Measurements from ENCODE around the gene KATNAL1.

GRCh38 chr13:30212256-30212655, 95.1 kb downstream of the KATNAL1 start:
- TF ChIP-seq, protein P1, sequence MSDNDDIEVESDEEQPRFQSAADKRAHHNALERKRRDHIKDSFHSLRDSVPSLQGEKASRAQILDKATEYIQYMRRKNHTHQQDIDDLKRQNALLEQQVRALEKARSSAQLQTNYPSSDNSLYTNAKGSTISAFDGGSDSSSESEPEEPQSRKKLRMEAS (CRISPR knock-in tag; IDR thresholded peaks at IDR 0.05), result no peak
- no peak for TF ChIP-seq JUN (CRISPR knock-in tag; IDR thresholded peaks at IDR 0.05)
- TF ChIP-seq, protein P2, sequence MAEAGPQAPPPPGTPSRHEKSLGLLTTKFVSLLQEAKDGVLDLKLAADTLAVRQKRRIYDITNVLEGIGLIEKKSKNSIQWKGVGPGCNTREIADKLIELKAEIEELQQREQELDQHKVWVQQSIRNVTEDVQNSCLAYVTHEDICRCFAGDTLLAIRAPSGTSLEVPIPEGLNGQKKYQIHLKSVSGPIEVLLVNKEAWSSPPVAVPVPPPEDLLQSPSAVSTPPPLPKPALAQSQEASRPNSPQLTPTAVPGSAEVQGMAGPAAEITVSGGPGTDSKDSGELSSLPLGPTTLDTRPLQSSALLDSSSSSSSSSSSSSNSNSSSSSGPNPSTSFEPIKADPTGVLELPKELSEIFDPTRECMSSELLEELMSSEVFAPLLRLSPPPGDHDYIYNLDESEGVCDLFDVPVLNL (CRISPR knock-in tag; IDR thresholded peaks at IDR 0.05; ENCODE audit: borderline replicate concordance, low read depth), result no peak
- TF ChIP-seq, protein P3, sequence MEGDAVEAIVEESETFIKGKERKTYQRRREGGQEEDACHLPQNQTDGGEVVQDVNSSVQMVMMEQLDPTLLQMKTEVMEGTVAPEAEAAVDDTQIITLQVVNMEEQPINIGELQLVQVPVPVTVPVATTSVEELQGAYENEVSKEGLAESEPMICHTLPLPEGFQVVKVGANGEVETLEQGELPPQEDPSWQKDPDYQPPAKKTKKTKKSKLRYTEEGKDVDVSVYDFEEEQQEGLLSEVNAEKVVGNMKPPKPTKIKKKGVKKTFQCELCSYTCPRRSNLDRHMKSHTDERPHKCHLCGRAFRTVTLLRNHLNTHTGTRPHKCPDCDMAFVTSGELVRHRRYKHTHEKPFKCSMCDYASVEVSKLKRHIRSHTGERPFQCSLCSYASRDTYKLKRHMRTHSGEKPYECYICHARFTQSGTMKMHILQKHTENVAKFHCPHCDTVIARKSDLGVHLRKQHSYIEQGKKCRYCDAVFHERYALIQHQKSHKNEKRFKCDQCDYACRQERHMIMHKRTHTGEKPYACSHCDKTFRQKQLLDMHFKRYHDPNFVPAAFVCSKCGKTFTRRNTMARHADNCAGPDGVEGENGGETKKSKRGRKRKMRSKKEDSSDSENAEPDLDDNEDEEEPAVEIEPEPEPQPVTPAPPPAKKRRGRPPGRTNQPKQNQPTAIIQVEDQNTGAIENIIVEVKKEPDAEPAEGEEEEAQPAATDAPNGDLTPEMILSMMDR (IDR thresholded peaks at IDR 0.05), result no peak
- TF ChIP-seq, protein P4, sequence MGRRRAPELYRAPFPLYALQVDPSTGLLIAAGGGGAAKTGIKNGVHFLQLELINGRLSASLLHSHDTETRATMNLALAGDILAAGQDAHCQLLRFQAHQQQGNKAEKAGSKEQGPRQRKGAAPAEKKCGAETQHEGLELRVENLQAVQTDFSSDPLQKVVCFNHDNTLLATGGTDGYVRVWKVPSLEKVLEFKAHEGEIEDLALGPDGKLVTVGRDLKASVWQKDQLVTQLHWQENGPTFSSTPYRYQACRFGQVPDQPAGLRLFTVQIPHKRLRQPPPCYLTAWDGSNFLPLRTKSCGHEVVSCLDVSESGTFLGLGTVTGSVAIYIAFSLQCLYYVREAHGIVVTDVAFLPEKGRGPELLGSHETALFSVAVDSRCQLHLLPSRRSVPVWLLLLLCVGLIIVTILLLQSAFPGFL (CRISPR knock-in tag; IDR thresholded peaks at IDR 0.05; ENCODE audit: borderline replicate concordance), result no peak
- no peak for TF ChIP-seq CBFB (CRISPR knock-in tag; IDR thresholded peaks at IDR 0.05; ENCODE audit: low read depth)
- TF ChIP-seq USF1 (CRISPR knock-in tag; IDR thresholded peaks at IDR 0.05), result no peak

All from WTC11 (cell line).